GM10266 (cell line): Measurements from ENCODE around the gene COL26A1.

ENCODE experiments used
- DNase-seq: peaks from one replicate; pipeline ENCODE4 v3.0.0; 2012; ENCODE audit errors: extremely low spot score
- TF ChIP-seq, protein P1 (sequence below): IDR thresholded peaks from 2 replicates; pipeline ENCODE4 v1.5.1; 2012; ENCODE audit warnings: mild to moderate bottlenecking, low read depth; ENCODE audit not compliant: control insufficient read depth, insufficient read depth; ENCODE audit errors: missing control alignments

Gene COL26A1

DNA sequence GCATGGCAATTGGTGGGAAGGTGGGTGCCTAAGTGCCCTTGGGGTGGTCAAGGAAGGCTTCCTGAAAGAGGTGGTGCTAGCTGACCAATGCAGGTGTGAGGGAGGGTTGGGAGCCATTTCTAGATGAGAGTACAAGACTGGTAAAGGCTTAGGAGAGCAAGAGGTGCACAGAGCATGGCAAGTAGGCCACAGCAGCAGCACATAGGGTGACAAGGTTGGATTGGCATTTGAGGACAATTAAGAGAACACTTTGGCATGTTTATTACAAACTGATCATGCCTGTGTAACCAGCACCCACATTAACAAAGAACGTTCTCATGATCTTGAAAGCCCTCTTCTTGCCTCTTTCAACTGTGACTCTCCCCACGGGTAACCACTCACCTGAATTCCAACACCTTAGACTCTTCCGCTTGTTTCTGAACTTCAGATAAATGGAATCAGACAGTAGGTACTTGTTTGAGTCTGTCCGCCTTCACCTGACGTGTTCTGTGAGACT is 158.8 kb downstream of the COL26A1 start:
- no peak for DNase-seq
- TF ChIP-seq, protein P1, sequence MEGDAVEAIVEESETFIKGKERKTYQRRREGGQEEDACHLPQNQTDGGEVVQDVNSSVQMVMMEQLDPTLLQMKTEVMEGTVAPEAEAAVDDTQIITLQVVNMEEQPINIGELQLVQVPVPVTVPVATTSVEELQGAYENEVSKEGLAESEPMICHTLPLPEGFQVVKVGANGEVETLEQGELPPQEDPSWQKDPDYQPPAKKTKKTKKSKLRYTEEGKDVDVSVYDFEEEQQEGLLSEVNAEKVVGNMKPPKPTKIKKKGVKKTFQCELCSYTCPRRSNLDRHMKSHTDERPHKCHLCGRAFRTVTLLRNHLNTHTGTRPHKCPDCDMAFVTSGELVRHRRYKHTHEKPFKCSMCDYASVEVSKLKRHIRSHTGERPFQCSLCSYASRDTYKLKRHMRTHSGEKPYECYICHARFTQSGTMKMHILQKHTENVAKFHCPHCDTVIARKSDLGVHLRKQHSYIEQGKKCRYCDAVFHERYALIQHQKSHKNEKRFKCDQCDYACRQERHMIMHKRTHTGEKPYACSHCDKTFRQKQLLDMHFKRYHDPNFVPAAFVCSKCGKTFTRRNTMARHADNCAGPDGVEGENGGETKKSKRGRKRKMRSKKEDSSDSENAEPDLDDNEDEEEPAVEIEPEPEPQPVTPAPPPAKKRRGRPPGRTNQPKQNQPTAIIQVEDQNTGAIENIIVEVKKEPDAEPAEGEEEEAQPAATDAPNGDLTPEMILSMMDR: no peak

DNA sequence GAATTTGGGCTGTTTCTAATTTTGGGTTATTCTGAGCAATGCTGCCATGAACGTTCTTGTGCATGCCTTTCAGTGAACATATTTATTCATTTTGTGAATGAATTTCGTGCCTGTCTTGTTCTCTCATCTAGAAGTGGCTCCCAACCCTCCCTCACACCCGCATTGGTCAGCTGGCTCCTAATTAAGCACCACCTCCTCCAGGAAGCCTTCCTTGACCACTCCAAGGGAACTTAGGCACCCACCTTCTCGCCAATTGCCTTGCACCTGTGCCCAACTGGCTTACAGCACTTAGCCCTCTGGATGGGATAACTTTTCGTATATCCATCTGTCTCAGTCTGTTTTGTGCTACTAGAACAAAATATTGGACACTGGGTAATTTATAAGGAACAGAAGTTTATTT is 159.3 kb downstream of the COL26A1 start:
- TF ChIP-seq, protein P1: no peak
- no peak for DNase-seq

GRCh38 chr7:101527844-101528667 is 165.4 kb downstream of the COL26A1 start:
- TF ChIP-seq, protein P1: no peak
- no peak for DNase-seq

DNA sequence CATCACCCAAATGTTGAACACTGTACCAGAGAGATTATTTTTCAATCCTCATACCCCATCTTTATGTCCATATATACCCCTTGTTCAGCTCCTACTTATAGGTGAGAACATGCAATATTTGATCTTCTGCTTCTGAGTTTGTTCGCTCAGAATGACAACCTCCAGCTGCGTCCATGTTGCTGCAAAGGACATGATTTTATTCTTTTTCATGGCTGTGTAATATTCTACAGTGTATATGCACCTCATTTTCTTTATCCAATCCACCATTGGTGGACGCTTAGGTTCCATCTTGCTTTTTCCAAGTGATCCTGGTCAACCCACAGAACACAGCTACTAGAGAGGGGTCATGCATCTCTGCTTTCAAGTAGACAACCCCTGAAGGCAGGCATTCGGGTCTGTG is 166.9 kb downstream of the COL26A1 start:
- DNase-seq: no peak
- TF ChIP-seq, protein P1: no peak

- no peak for DNase-seq
These were observed 169.2 kb downstream of the COL26A1 start for GRCh38 chr7:101531726-101532357.

GRCh38 chr7:101532400-101533102 is 169.9 kb downstream of the COL26A1 start:
- no peak for DNase-seq
- TF ChIP-seq, protein P1: no peak

More at GRCh38 chr7:101531726-101532357, 169.2 kb downstream of the COL26A1 start:
- TF ChIP-seq, protein P1: no peak
